ENCODE results near the gene ST13.

DNA sequence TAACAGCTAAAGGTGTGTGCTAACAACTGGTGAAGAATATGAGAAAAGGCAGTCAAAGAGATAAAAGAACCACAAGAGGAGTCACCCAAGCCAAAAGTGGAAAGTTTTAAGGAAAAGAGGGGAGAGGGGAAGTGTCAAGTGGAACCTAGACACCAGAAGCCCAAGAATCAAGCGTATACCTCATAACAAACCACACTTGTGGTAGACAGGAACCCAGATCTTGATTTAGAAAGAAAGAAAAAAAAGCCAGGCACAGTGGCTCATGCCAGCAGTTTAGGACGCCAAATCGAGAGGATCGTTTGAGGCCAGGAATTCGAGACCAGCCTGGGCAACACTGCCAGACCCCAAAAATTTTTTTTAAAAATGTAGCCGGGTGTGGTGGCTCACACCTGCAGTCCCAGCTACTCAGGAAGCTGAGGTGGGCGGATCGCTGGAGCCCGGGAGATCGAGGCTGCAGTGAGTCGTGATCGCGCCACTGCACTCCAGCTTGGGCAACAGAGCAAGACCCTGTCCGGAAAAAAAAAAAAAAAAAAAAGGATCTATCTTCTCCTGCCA is 38.2 kb downstream of the ST13 start:
- TF ChIP-seq RAD21 (conservative IDR thresholded peaks at IDR 0.05) (no peak), EP300 (conservative IDR thresholded peaks at IDR 0.05; ENCODE audit: poor library complexity, severe bottlenecking) (no peak)
- TF ChIP-seq, protein P1, sequence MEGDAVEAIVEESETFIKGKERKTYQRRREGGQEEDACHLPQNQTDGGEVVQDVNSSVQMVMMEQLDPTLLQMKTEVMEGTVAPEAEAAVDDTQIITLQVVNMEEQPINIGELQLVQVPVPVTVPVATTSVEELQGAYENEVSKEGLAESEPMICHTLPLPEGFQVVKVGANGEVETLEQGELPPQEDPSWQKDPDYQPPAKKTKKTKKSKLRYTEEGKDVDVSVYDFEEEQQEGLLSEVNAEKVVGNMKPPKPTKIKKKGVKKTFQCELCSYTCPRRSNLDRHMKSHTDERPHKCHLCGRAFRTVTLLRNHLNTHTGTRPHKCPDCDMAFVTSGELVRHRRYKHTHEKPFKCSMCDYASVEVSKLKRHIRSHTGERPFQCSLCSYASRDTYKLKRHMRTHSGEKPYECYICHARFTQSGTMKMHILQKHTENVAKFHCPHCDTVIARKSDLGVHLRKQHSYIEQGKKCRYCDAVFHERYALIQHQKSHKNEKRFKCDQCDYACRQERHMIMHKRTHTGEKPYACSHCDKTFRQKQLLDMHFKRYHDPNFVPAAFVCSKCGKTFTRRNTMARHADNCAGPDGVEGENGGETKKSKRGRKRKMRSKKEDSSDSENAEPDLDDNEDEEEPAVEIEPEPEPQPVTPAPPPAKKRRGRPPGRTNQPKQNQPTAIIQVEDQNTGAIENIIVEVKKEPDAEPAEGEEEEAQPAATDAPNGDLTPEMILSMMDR (IDR thresholded peaks at IDR 0.05; ENCODE audit: poor library complexity, severe bottlenecking): no peak

Data from neural cell (in vitro differentiated cells).